ENCODE results near the gene ADO. TPM values are rescaled to one million over a fixed set of nuclear protein-coding genes. Genes with fewer than 3 reads are reported as not detected.

ADO gene
- total and polyA plus RNA-seq, 2 of the 13 experiments (the other 11 are each of a cell fraction or from before 2014, with no cell fraction given), result 8.9 to 15.9 TPM

- ATAC-seq, result no peak
- Histone ChIP-seq H4K20me1 (ENCODE audit: insufficient read depth, low read length) (no peaks in the 10 kb centered on the region), H3K9me3 (ENCODE audit: low read length) (no peaks in the 10 kb centered on the region), H3K4me2 (ENCODE audit: low read depth, low read length) (no peak overlapping the region), H2AFZ (ENCODE audit: low read length) (no peak overlapping the region), H3K9ac (ENCODE audit: insufficient read depth, low read depth, low read length) (no peak overlapping the region), H3K79me2 (ENCODE audit: insufficient read depth, low read length) (no peaks in the 10 kb centered on the region), H3K4me3 (replicated peaks in 1 of 3; ENCODE audit: insufficient read depth in 1 of 3, low read depth in 2 of 3, low read length in 3 of 3) (no peak overlapping the region), H3K36me3 (replicated peaks in 1 of 2; ENCODE audit: control insufficient read depth in 1 of 2, insufficient read depth in 2 of 2, low read length in 2 of 2) (no peaks in the 10 kb centered on the region), H3K27me3 (ENCODE audit: control insufficient read depth in 1 of 2, insufficient read depth in 2 of 2, low read length in 2 of 2) (no peaks in the 10 kb centered on the region), H3K27ac (ENCODE audit: extremely low read length, insufficient read depth, low read length) (no peak overlapping the region), H3K4me1 (ENCODE audit: insufficient read depth, low read length) (no peaks in the 10 kb centered on the region)
- BruUV-seq (replicated peaks), result no TSS peak
- TF ChIP-seq GMEB1 (CRISPR knock-in tag; IDR thresholded peaks at IDR 0.05; ENCODE audit: borderline replicate concordance) (no peak), ZNF432 (CRISPR knock-in tag; IDR thresholded peaks at IDR 0.05; ENCODE audit: borderline replicate concordance) (no peak), ZNF550 (CRISPR knock-in tag; IDR thresholded peaks at IDR 0.05; ENCODE audit: borderline replicate concordance) (no peak), STAT6 (CRISPR knock-in tag; IDR thresholded peaks at IDR 0.05; ENCODE audit: borderline replicate concordance) (no peak), ZNF20 (CRISPR knock-in tag; IDR thresholded peaks at IDR 0.05) (no peak), ATF4 (CRISPR knock-in tag; IDR thresholded peaks at IDR 0.05) (no peak), CCDC6 (CRISPR knock-in tag; IDR thresholded peaks at IDR 0.05) (no peak), SIN3A (IDR thresholded peaks at IDR 0.05; ENCODE audit: borderline replicate concordance, low read depth, low read length) (no peak), FOXP1 (IDR thresholded peaks at IDR 0.05) (no peak), FOXP1 (CRISPR knock-in tag; IDR thresholded peaks at IDR 0.05) (no peak), CREB1 (IDR thresholded peaks at IDR 0.05) (no peak), CREB1 (CRISPR knock-in tag; IDR thresholded peaks at IDR 0.05) (no peak), THAP8 (CRISPR knock-in tag; IDR thresholded peaks at IDR 0.05; ENCODE audit: borderline replicate concordance) (no peak), CBX5 (CRISPR knock-in tag; IDR thresholded peaks at IDR 0.05; ENCODE audit: borderline replicate concordance) (no peak), ZSCAN29 (CRISPR knock-in tag; conservative IDR thresholded peaks at IDR 0.05) (no peak), ZMYM2 (CRISPR knock-in tag; IDR thresholded peaks at IDR 0.05) (no peak), IKZF4 (CRISPR knock-in tag; IDR thresholded peaks at IDR 0.05; ENCODE audit: borderline replicate concordance, low read depth, not compliant biosample characterization) (no peak)
- ChIA-PET POLR2A (no interaction called here), CTCF (ENCODE audit: low intra/inter-chr PET ratio, low total read pairs) (no interaction called here)
- intact Hi-C loops (cut with micrococcal nuclease; ENCODE audit: unreplicated experiment) (no loop called here), in situ Hi-C loops (cut with HindIII; ENCODE audit: extremely low pct_ligation_motif_present, low pct_unique_long_range_greater_than_20kb) (no loop called here)
- FAIRE-seq, result no peak
- 16% methylated on average over 3 of the region's 3 CpGs for WGBS (ENCODE audit: low lambda C conversion rate)
- no peak for DNase-seq (ENCODE audit: low spot score)
Observed at GRCh38 chr10:62796896-62797295, 7.6 kb upstream of the ADO start.
